Breast epithelium (tissue), 4 donors: ENCODE measurements around the gene RTEL1. TPM values are rescaled to one million over a fixed set of nuclear protein-coding genes. Genes with fewer than 3 reads are reported as not detected.
A peak's percentile ranks its signal among the peaks of the same experiment; 100 is the strongest.

Experiments used
- DNase-seq, 2 donors: peaks; one replicate each; pipeline ENCODE4 v3.0.0-alpha.2; 2019; ENCODE audit warnings: low spot score in 2 of 2
- H3K27ac ChIP-seq, 2 donors: fragments of 200-600 bp; sonication (generic) in 1 of 2; one replicate each; pipeline ENCODE4 v1.5.1; 2016 to 2019; ENCODE audit warnings: mild to moderate bottlenecking in 1 of 2
- H3K27me3 ChIP-seq, 2 donors: fragments of 200-600 bp; sonication (generic) in 1 of 2; one replicate each; pipeline versions ENCODE4 v1.5.1 to v1.6.0; 2017 to 2019; ENCODE audit warnings: control low read depth in 1 of 2, mild to moderate bottlenecking in 1 of 2
- H3K36me3 ChIP-seq: fragments of 200-600 bp; one replicate; pipeline ENCODE4 v1.5.1; 2019
- H3K4me1 ChIP-seq, 2 donors: fragments of 200-600 bp; sonication (generic); one replicate each; pipeline ENCODE4 v1.5.1; 2016 to 2019; ENCODE audit warnings: control low read depth in 1 of 2
- H3K4me3 ChIP-seq, 3 donors: fragments of 200-600 bp; sonication (generic); 1 replicate in 2 of 3; 2 replicates in 1 of 3; pipeline ENCODE4 v1.5.1; 2016 to 2019; ENCODE audit warnings: mild to moderate bottlenecking in 3 of 3, moderate library complexity in 2 of 3
- H3K9me3 ChIP-seq, 2 donors: fragments of 200-600 bp; sonication (generic) in 1 of 2; one replicate each; pipeline ENCODE4 v1.5.1; 2016 to 2019; ENCODE audit warnings: control low read depth in 1 of 2
- POLR2A ChIP-seq: fragments of 450-650 bp; IDR thresholded peaks from one replicate; pipeline ENCODE4 v1.6.1; 2016; ENCODE audit warnings: antibody characterized with exemption, mild to moderate bottlenecking, moderate library complexity
- POLR2AphosphoS5 ChIP-seq, 3 donors: sonication (generic); formaldehyde crosslinking; IDR thresholded peaks; one replicate each; pipeline ENCODE4 v1.6.1; 2017; ENCODE audit warnings: antibody characterized with exemption in 3 of 3
- intact Hi-C: fragments of 100-400 bp; cut with DNase I; formaldehyde crosslinking; loops from one replicate; pipeline ENCODE4 v1.15.1; 2023; ENCODE audit warnings: low total_unique reads
- total RNA-seq, 3 donors: library from RNA; depleted of rRNA; stranded (reverse); fragments of >200 nt; gene quantifications; one replicate each; pipeline ENCODE4 v1.1.0, GENCODE V29; 2016
- TF ChIP-seq, protein P1 (sequence below), 3 donors: fragments of 450-650 bp; IDR thresholded peaks; one replicate each; pipeline ENCODE4 v1.5.1; 2016 to 2017; ENCODE audit warnings: antibody characterized with exemption in 3 of 3, mild to moderate bottlenecking in 3 of 3, moderate library complexity in 3 of 3

The RTEL1 gene
- total RNA-seq, 3 donors from 2014 or later = 12.5 to 22.3 (median 15.1) TPM

DNA sequence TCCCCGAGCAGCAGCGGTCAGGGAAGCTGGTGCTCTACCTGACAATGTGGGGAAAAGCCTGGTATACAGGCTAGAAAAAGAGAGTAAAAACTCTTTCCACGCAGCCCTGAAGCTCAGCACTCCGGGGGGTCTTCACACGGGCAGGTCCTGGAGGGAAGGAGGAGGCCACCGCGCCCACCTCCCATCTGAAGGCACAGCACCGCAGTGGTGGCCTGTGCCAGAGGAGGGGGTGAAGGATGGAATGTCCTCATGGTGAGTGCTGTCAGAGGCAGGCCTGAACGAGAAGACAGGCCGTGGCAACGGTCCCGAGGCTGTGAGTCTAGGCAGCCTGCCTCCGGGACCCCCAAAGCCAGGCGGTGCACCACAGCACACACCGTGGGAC is 87.3 kb downstream of the RTEL1 start:
- Histone ChIP-seq H3K27me3 (no peaks in the 10 kb centered on the region), H3K4me3 (no peak overlapping the region), H3K9me3 (no peaks in the 10 kb centered on the region), H3K27ac (peak overlapping the region in 1 of 2 donors; percentile 25), H3K36me3 (no peaks in the 10 kb centered on the region), H3K4me1 (peaks cover 12 to 17% of the 10 kb centered on the region in 2 donors)
- intact Hi-C loops = no loop called here
- TF ChIP-seq, protein P1, sequence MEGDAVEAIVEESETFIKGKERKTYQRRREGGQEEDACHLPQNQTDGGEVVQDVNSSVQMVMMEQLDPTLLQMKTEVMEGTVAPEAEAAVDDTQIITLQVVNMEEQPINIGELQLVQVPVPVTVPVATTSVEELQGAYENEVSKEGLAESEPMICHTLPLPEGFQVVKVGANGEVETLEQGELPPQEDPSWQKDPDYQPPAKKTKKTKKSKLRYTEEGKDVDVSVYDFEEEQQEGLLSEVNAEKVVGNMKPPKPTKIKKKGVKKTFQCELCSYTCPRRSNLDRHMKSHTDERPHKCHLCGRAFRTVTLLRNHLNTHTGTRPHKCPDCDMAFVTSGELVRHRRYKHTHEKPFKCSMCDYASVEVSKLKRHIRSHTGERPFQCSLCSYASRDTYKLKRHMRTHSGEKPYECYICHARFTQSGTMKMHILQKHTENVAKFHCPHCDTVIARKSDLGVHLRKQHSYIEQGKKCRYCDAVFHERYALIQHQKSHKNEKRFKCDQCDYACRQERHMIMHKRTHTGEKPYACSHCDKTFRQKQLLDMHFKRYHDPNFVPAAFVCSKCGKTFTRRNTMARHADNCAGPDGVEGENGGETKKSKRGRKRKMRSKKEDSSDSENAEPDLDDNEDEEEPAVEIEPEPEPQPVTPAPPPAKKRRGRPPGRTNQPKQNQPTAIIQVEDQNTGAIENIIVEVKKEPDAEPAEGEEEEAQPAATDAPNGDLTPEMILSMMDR (IDR thresholded peaks at IDR 0.05) = no peak
- no peak for TF ChIP-seq POLR2A
- no peak for TF ChIP-seq POLR2AphosphoS5 (IDR thresholded peaks at IDR 0.05)
- no peak for DNase-seq

Other genes starting within 250 kb of the RTEL1 start
- gene KCNQ2, start 185.7 kb upstream of the RTEL1 start, total RNA-seq = not detected
- gene EEF1A2, start 159.2 kb upstream of the RTEL1 start, total RNA-seq = 10 to 100 TPM in 1 of 3 donors, 1 to 10 TPM in 1, under 1 TPM in 1; 0.48 to 20.6 (median 4.8) TPM
- gene PPDPF, start 137.5 kb upstream of the RTEL1 start, total RNA-seq = 100 to 1,000 TPM in 2 of 3 donors, 10 to 100 TPM in 1; 71.8 to 151 (median 133) TPM
- 1 to 10 TPM in 1 of 3 donors, under 1 TPM in 2; 0.16 to 2.3 (median 0.88) TPM for gene PTK6, start 120.9 kb upstream of the RTEL1 start, total RNA-seq
- gene SRMS, start 110.6 kb upstream of the RTEL1 start, total RNA-seq = under 1 TPM in 2 of 3 donors, not detected in 1; 0.59 to 0.66 TPM
- under 1 TPM; 0.29 to 0.33 (median 0.32) TPM for gene FNDC11, start 104.2 kb upstream of the RTEL1 start, total RNA-seq
- 10 to 100 TPM in 2 of 3 donors, 1 to 10 TPM in 1; 9.9 to 22.6 (median 20.3) TPM for gene HELZ2, start 84.1 kb upstream of the RTEL1 start, total RNA-seq
- gene GMEB2, start 31.2 kb upstream of the RTEL1 start, total RNA-seq = 10 to 100 TPM in 2 of 3 donors, 1 to 10 TPM in 1; 6.6 to 11.0 (median 10.2) TPM
- 10 to 100 TPM; 11.8 to 19.6 (median 17.7) TPM for gene STMN3, start 4.9 kb upstream of the RTEL1 start, total RNA-seq
- gene TNFRSF6B, start 38.3 kb downstream of the RTEL1 start, total RNA-seq = 10 to 100 TPM in 1 of 3 donors, 1 to 10 TPM in 2; 2.8 to 40.0 (median 7.4) TPM
- gene ARFRP1, start 49.7 kb downstream of the RTEL1 start, total RNA-seq = 10 to 100 TPM; 30.7 to 41.0 (median 32.3) TPM
- gene ZGPAT, start 49.7 kb downstream of the RTEL1 start, total RNA-seq = 10 to 100 TPM; 17.6 to 26.9 (median 24.9) TPM
- 10 to 100 TPM in 2 of 3 donors, 1 to 10 TPM in 1; 7.0 to 16.7 (median 12.0) TPM for gene LIME1, start 78.4 kb downstream of the RTEL1 start, total RNA-seq
- gene SLC2A4RG, start 81.5 kb downstream of the RTEL1 start, total RNA-seq = 10 to 100 TPM; 22.9 to 58.9 (median 36.9) TPM
- gene ZBTB46, start 173.0 kb downstream of the RTEL1 start, total RNA-seq = 10 to 100 TPM in 2 of 3 donors, 1 to 10 TPM in 1; 8.2 to 18.7 (median 10.7) TPM
- gene ABHD16B, start 203.2 kb downstream of the RTEL1 start, total RNA-seq = not detected
- gene TPD52L2, start 207.0 kb downstream of the RTEL1 start, total RNA-seq = 100 to 1,000 TPM in 1 of 3 donors, 10 to 100 TPM in 2; 75.1 to 146 (median 84.2) TPM
- gene DNAJC5, start 236.8 kb downstream of the RTEL1 start, total RNA-seq = 10 to 100 TPM; 31.1 to 37.9 (median 37.0) TPM